ENCODE measurements around the gene UGT2B7. TPM values are rescaled to one million over a fixed set of nuclear protein-coding genes. Genes with fewer than 3 reads are reported as not detected.
"Not testable (repeated sequence)": the region's sequence is repeated elsewhere in the genome, so short reads cannot be mapped to it uniquely, and the experiment has no call there.

The UGT2B7 gene
- total and polyA plus RNA-seq, 10 of the 15 experiments (the other 5 are each of a cell fraction or from before 2014, with no cell fraction given) = 0.73 to 2.9 (median 1.2) TPM

DNA sequence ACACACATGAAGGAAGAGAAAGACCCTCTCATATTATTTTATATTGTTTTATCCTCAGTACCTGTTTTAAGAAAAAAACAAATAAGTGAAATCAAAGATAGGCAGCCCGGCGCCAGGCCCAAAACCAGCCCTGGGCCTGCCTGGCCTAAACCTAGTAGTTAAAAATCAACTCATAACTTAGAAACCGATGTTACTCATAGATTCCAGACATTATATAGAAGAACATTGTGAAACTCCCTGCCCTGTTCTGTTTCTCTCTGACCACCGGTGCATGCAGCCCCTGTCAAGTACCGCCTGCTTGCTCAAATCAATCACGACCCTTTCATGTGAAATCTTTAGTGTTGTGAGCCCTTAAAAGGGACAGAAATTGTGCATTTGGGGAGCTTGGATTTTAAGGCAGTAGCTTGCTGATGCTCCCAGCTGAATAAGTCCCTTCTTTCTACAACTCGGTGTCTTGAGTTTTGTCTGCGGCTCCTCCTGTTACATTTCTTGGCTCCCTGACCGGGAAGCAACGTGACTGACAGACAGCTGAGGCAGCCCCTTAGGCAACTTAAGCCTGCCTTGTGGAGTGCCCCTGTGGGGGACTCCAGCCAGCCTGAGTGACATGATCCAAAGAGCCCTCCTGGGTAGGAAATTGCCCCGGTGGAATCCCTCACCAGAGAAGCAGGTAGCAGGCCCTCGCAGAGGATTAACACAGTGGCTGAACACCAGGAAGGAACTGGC is 45.3 kb upstream of the UGT2B7 start:
- H3K27me3 ChIP-seq (replicated peaks in 1 of 2; ENCODE audit: control insufficient read depth in 2 of 2, insufficient read depth in 2 of 2, low read length in 1 of 2); H3K9ac ChIP-seq (ENCODE audit: control insufficient read depth, insufficient read depth, low read length); H3K4me1 ChIP-seq (ENCODE audit: control insufficient read depth, insufficient read depth, low read length); H3K79me2 ChIP-seq (ENCODE audit: control insufficient read depth, insufficient read depth, low read length); H3K9me3 ChIP-seq (replicated peaks; ENCODE audit: control insufficient read depth, insufficient read depth, low read length); H3K36me3 ChIP-seq (ENCODE audit: control insufficient read depth in 2 of 2, insufficient read depth in 2 of 2, low read length in 1 of 2); FAIRE-seq; H3K4me3 ChIP-seq; H4K20me1 ChIP-seq (ENCODE audit: control insufficient read depth, insufficient read depth); DNase-seq (ENCODE audit: low read depth, low spot score); H3K27ac ChIP-seq (ENCODE audit: control insufficient read depth, insufficient read depth); BruUV-seq (replicated peaks): not testable (repeated sequence)
- ChIA-PET CTCF (interaction anchor here (1.0 to 2.5 kb wide), 3 partner anchors 10 to 119 kb away, joined by 3 to 8 read pairs (median 3); no protein-coding TSS in a partner anchor), SMC1A (ENCODE audit: uncharacterized antibody, unreplicated experiment) (interaction anchor here (0.9 to 3.2 kb wide), 11 partner anchors 13 to 146 kb away, joined by 3 to 14 read pairs (median 4); partner anchors contain the start of gene UGT2A3), RAD21 (ENCODE audit: unreplicated experiment) (interaction anchor here (1.3 to 3.8 kb wide), 4 partner anchors 23 to 146 kb away, joined by 4 to 22 read pairs (median 11); no protein-coding TSS in a partner anchor), POLR2A (interaction anchor here (1.2 to 2.1 kb wide), 2 partner anchors 41 to 99 kb away, joined by 3 to 5 read pairs; partner anchors contain the start of gene UGT2A3)
- 72% methylated on average over 12 of the region's 12 CpGs for WGBS (ENCODE audit: insufficient coverage, insufficient replicate concordance, low lambda C conversion rate, missing lambda C conversion rate)
- in situ Hi-C loops (cut with MboI) (loop anchor here (25.0 kb wide), 1 partner anchor 1636 kb away; the partner anchor contains the start of gene UTP3), intact Hi-C loops (cut with micrococcal nuclease; ENCODE audit: unreplicated experiment) (loop anchor here (10.0 kb wide), 1 partner anchor 556 kb away; no protein-coding TSS in a partner anchor)
- TF ChIP-seq, protein P1, sequence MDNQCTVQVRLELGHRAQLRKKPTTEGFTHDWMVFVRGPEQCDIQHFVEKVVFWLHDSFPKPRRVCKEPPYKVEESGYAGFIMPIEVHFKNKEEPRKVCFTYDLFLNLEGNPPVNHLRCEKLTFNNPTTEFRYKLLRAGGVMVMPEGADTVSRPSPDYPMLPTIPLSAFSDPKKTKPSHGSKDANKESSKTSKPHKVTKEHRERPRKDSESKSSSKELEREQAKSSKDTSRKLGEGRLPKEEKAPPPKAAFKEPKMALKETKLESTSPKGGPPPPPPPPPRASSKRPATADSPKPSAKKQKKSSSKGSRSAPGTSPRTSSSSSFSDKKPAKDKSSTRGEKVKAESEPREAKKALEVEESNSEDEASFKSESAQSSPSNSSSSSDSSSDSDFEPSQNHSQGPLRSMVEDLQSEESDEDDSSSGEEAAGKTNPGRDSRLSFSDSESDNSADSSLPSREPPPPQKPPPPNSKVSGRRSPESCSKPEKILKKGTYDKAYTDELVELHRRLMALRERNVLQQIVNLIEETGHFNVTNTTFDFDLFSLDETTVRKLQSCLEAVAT (IDR thresholded peaks at IDR 0.05) = peak; percentile 74
- TF ChIP-seq GATAD2B (conservative IDR thresholded peaks at IDR 0.05; ENCODE audit: low read depth) (0 out of 2 replicates have a peak, but pooled peaks have one; percentile 50), IKZF2 (IDR thresholded peaks at IDR 0.05) (0 out of 4 replicates have a peak, but pooled peaks have one; percentile 7 to 23)
- TF ChIP-seq, protein P2, sequence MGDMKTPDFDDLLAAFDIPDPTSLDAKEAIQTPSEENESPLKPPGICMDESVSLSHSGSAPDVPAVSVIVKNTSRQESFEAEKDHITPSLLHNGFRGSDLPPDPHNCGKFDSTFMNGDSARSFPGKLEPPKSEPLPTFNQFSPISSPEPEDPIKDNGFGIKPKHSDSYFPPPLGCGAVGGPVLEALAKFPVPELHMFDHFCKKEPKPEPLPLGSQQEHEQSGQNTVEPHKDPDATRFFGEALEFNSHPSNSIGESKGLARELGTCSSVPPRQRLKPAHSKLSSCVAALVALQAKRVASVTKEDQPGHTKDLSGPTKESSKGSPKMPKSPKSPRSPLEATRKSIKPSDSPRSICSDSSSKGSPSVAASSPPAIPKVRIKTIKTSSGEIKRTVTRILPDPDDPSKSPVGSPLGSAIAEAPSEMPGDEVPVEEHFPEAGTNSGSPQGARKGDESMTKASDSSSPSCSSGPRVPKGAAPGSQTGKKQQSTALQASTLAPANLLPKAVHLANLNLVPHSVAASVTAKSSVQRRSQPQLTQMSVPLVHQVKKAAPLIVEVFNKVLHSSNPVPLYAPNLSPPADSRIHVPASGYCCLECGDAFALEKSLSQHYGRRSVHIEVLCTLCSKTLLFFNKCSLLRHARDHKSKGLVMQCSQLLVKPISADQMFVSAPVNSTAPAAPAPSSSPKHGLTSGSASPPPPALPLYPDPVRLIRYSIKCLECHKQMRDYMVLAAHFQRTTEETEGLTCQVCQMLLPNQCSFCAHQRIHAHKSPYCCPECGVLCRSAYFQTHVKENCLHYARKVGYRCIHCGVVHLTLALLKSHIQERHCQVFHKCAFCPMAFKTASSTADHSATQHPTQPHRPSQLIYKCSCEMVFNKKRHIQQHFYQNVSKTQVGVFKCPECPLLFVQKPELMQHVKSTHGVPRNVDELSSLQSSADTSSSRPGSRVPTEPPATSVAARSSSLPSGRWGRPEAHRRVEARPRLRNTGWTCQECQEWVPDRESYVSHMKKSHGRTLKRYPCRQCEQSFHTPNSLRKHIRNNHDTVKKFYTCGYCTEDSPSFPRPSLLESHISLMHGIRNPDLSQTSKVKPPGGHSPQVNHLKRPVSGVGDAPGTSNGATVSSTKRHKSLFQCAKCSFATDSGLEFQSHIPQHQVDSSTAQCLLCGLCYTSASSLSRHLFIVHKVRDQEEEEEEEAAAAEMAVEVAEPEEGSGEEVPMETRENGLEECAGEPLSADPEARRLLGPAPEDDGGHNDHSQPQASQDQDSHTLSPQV (IDR thresholded peaks at IDR 0.05) = 0 out of 2 replicates have a peak, but pooled peaks have one; percentile 17
- TF ChIP-seq, protein P3, sequence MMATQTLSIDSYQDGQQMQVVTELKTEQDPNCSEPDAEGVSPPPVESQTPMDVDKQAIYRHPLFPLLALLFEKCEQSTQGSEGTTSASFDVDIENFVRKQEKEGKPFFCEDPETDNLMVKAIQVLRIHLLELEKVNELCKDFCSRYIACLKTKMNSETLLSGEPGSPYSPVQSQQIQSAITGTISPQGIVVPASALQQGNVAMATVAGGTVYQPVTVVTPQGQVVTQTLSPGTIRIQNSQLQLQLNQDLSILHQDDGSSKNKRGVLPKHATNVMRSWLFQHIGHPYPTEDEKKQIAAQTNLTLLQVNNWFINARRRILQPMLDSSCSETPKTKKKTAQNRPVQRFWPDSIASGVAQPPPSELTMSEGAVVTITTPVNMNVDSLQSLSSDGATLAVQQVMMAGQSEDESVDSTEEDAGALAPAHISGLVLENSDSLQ (IDR thresholded peaks at IDR 0.05) = peak; percentile 81
- H3K4me2 ChIP-seq (ENCODE audit: control insufficient read depth, insufficient read depth) = peak overlapping the region; percentile 55; the same call in 1 of the 2 replicates
- ATAC-seq = peak; percentile 55
- H2AFZ ChIP-seq (ENCODE audit: control insufficient read depth, low read depth, low read length) = peak overlapping the region; percentile 74
